Measurements from ENCODE around the gene STARD4. TPM values are rescaled to one million over a fixed set of nuclear protein-coding genes. Genes with fewer than 3 reads are reported as not detected.

STARD4 gene
- total RNA-seq, 1 donor from 2014 or later: 5.6 TPM

DNA sequence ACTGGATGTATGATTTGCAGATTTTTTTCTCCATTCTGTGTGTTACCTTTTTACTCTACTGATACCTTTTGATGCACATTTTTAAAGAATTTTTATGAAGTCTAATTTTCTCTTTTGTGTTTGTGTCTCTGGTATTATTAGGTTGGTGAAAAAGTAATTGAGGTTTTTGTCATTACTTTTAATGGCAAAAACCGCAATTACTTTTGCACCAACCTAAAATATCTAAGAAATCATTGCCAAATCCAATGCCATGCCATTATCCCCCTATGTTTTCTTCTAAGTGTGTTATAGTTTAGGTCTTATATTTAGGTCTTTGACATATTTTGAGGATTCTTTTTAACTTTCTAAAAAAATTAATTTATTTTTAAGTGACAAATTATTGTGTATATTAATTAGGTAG, 43.4 kb upstream of the STARD4 start:
- peaks cover 17% of the 10 kb centered on the region for H3K4me1 ChIP-seq
- intact Hi-C loops (cut with micrococcal nuclease): no loop called here
- TF ChIP-seq, protein P1, sequence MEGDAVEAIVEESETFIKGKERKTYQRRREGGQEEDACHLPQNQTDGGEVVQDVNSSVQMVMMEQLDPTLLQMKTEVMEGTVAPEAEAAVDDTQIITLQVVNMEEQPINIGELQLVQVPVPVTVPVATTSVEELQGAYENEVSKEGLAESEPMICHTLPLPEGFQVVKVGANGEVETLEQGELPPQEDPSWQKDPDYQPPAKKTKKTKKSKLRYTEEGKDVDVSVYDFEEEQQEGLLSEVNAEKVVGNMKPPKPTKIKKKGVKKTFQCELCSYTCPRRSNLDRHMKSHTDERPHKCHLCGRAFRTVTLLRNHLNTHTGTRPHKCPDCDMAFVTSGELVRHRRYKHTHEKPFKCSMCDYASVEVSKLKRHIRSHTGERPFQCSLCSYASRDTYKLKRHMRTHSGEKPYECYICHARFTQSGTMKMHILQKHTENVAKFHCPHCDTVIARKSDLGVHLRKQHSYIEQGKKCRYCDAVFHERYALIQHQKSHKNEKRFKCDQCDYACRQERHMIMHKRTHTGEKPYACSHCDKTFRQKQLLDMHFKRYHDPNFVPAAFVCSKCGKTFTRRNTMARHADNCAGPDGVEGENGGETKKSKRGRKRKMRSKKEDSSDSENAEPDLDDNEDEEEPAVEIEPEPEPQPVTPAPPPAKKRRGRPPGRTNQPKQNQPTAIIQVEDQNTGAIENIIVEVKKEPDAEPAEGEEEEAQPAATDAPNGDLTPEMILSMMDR (IDR thresholded peaks at IDR 0.05; ENCODE audit: borderline replicate concordance): no peak

GRCh38 chr5:111553868-111554267, 41.5 kb upstream of the STARD4 start:
- H3K27me3 ChIP-seq (ENCODE audit: low read depth): no peaks in the 10 kb centered on the region
- H3K36me3 ChIP-seq: no peaks in the 10 kb centered on the region
- peaks cover 36% of the 10 kb centered on the region for H3K4me1 ChIP-seq
- no peak overlapping the region for H3K27ac ChIP-seq (replicated peaks)
- no peak for DNase-seq
- H3K9me3 ChIP-seq (replicated peaks): no peaks in the 10 kb centered on the region
- no peak overlapping the region for H3K4me3 ChIP-seq
- intact Hi-C loops (cut with micrococcal nuclease): loop anchor here (5.0 kb wide), 1 partner anchor 203 kb away; the partner anchor contains the start of gene NREP
- TF ChIP-seq, protein P1 (IDR thresholded peaks at IDR 0.05; ENCODE audit: borderline replicate concordance): no peak

More for the DNA sequence above, 43.4 kb upstream of the STARD4 start:
- H3K36me3 ChIP-seq: no peaks in the 10 kb centered on the region
- H3K27me3 ChIP-seq (ENCODE audit: low read depth): no peaks in the 10 kb centered on the region
- DNase-seq: no peak
- H3K27ac ChIP-seq (replicated peaks): no peak overlapping the region
- H3K4me3 ChIP-seq: no peak overlapping the region
- peaks cover 17% of the 10 kb centered on the region for H3K9me3 ChIP-seq (replicated peaks)

GRCh38 chr5:111552896-111553295, 40.6 kb upstream of the STARD4 start:
- TF ChIP-seq, protein P1 (IDR thresholded peaks at IDR 0.05; ENCODE audit: borderline replicate concordance): no peak
- no peak for DNase-seq
- H3K27me3 ChIP-seq (ENCODE audit: low read depth): no peaks in the 10 kb centered on the region
- no peaks in the 10 kb centered on the region for H3K36me3 ChIP-seq
- no peaks in the 10 kb centered on the region for H3K9me3 ChIP-seq (replicated peaks)
- no peak overlapping the region for H3K27ac ChIP-seq (replicated peaks)
- H3K4me3 ChIP-seq: no peak overlapping the region
- H3K4me1 ChIP-seq: peaks cover 40% of the 10 kb centered on the region
- intact Hi-C loops (cut with micrococcal nuclease): loop anchor here (5.0 kb wide), 1 partner anchor 204 kb away; the partner anchor contains the start of gene NREP

GRCh38 chr5:111552492-111552891, 40.2 kb upstream of the STARD4 start:
- DNase-seq: no peak
- intact Hi-C loops (cut with micrococcal nuclease): loop anchor here (5.0 kb wide), 1 partner anchor 205 kb away; the partner anchor contains the start of gene NREP
- peak overlapping the region; percentile 84 for H3K27ac ChIP-seq (replicated peaks)

DNA sequence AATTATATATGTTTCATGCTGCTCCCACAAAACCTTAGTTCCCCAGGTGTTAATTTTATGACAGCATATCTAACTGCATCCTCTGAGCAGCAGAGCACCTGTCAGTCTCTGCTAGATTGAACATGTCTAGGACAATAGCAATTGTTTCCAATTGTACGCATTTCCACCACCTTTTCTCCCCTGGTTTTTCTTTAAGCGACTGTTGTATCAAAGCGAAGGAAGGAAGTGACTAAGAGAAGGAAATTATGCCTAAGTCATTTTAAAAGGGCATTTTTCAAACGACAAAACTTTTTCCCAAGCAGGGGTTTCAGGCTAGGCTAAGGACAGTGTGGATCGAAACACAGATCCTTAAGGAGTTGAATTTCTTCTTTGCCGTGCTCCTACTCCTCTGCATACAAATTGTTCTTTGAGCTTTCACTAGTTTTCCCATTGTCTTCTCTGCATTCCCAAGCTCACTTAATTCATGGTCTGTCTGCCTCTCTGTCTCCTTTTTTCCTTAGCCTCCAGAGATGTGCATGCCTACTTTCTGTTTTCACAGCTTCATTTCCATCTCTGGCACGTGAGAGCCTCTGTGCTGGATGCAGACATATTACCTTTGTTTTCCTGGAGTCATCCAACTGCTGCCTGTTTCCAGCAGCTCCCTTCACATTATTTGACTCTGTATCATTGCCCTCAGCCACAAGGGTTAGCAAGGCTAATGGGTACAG, 39.4 kb upstream of the STARD4 start:
- TF ChIP-seq, protein P1 (IDR thresholded peaks at IDR 0.05; ENCODE audit: borderline replicate concordance): no peak
- Histone ChIP-seq H3K27me3 (ENCODE audit: low read depth) (no peaks in the 10 kb centered on the region), H3K4me1 (peaks cover 40% of the 10 kb centered on the region), H3K9me3 (replicated peaks) (no peaks in the 10 kb centered on the region), H3K27ac (replicated peaks) (peak overlapping the region; percentile 84), H3K4me3 (peak overlapping the region; percentile 21), H3K36me3 (no peaks in the 10 kb centered on the region)
- intact Hi-C loops (cut with micrococcal nuclease): loop anchor here (2.0 to 5.0 kb wide), 2 partner anchors 206 to 595 kb away; partner anchors contain the start of gene NREP
- no peak for DNase-seq

More at GRCh38 chr5:111552492-111552891, 40.2 kb upstream of the STARD4 start:
- no peaks in the 10 kb centered on the region for H3K27me3 ChIP-seq (ENCODE audit: low read depth)
- no peaks in the 10 kb centered on the region for H3K36me3 ChIP-seq
- TF ChIP-seq, protein P1 (IDR thresholded peaks at IDR 0.05; ENCODE audit: borderline replicate concordance): no peak
- H3K4me1 ChIP-seq: peaks cover 40% of the 10 kb centered on the region
- H3K9me3 ChIP-seq (replicated peaks): no peaks in the 10 kb centered on the region
- H3K4me3 ChIP-seq: no peak overlapping the region
